LNCAP (cell line): ENCODE measurements around the gene FBXW7.

Experiments used
- TF ChIP-seq, protein P1 (sequence below): fragments of 450-650 bp; IDR thresholded peaks from 2 replicates; pipeline ENCODE4 v1.5.1; 2017; ENCODE audit warnings: mild to moderate bottlenecking

Gene FBXW7

GRCh38 chr4:152431291-152431690, 104.6 kb downstream of the FBXW7 start:
- TF ChIP-seq, protein P1, sequence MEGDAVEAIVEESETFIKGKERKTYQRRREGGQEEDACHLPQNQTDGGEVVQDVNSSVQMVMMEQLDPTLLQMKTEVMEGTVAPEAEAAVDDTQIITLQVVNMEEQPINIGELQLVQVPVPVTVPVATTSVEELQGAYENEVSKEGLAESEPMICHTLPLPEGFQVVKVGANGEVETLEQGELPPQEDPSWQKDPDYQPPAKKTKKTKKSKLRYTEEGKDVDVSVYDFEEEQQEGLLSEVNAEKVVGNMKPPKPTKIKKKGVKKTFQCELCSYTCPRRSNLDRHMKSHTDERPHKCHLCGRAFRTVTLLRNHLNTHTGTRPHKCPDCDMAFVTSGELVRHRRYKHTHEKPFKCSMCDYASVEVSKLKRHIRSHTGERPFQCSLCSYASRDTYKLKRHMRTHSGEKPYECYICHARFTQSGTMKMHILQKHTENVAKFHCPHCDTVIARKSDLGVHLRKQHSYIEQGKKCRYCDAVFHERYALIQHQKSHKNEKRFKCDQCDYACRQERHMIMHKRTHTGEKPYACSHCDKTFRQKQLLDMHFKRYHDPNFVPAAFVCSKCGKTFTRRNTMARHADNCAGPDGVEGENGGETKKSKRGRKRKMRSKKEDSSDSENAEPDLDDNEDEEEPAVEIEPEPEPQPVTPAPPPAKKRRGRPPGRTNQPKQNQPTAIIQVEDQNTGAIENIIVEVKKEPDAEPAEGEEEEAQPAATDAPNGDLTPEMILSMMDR, result no peak

- TF ChIP-seq, protein P1, result no peak
Observed at GRCh38 chr4:152430507-152430906, 105.4 kb downstream of the FBXW7 start.

DNA sequence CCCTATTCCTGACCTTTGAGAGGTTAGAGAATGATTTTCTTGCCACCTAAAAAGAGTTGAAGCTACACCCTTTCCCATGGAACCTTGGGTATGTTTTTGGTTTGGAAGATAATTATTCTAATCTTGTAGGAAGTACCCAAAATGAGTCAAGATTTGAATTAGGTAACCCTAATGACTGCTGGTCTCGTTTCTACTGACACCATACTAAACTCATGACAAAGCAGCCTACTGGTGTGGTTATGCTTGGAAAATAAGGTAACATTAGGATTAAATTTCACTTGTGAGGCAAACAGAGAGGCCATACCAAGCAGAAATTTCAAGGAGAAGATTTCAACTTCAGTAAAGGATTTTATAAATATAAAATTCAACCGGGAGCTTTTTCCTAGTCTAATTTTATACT, 107.9 kb downstream of the FBXW7 start:
- TF ChIP-seq, protein P1, result no peak

GRCh38 chr4:152424977-152425376, 110.9 kb downstream of the FBXW7 start:
- TF ChIP-seq, protein P1, result no peak

GRCh38 chr4:152424396-152424795, 111.5 kb downstream of the FBXW7 start:
- TF ChIP-seq, protein P1, result no peak

GRCh38 chr4:152422817-152423320, 113.0 kb downstream of the FBXW7 start:
- TF ChIP-seq, protein P1, result no peak

DNA sequence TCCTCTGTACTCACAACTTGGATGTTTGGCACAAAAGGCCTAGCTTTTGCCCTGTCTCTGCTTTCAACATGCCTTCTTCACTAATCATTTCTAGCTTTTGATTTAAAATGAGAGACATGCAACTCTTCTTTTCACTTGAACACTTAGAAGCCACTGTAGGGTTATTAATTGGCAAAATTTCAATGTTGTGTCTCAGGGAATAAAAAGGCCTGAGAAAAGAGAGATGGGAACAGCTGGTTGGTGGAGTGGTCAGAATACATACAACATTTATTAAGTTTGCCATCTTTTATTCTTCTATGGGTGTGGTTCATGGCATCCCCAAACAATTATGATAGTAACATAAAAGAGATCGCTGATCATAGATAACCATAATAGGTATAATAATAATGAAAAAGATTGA, 114.3 kb downstream of the FBXW7 start:
- TF ChIP-seq, protein P1, result no peak

DNA sequence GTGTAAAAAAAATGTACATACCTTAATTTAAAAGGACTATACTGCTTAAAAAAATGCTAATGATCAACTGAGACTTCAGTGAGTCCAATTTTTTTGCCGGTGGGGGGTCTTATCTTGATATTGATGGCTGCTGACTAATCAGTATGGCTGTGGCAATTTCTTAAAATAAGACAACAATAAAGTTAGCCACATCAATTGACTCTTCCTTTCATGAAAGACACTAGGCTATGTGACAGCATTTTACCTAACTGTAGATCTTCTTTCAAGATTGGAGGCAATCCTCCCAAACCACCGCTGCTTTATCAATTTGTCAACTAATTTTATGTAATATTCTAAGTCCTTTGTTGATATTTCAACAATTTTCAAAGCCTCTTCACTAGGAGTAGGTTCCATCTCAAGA, 116.1 kb downstream of the FBXW7 start:
- TF ChIP-seq, protein P1, result no peak
